ENCODE data around the gene TMEM150A. TPM values are rescaled to one million over a fixed set of nuclear protein-coding genes. Genes with fewer than 3 reads are reported as not detected.
A peak's percentile ranks its signal among the peaks of the same experiment; 100 is the strongest.
"Not testable (repeated sequence)": the region's sequence is repeated elsewhere in the genome, so short reads cannot be mapped to it uniquely, and the experiment has no call there.

Gene TMEM150A
- total RNA-seq, 4 donors from 2014 or later = 5.8 to 13.7 (median 9.5) TPM

DNA sequence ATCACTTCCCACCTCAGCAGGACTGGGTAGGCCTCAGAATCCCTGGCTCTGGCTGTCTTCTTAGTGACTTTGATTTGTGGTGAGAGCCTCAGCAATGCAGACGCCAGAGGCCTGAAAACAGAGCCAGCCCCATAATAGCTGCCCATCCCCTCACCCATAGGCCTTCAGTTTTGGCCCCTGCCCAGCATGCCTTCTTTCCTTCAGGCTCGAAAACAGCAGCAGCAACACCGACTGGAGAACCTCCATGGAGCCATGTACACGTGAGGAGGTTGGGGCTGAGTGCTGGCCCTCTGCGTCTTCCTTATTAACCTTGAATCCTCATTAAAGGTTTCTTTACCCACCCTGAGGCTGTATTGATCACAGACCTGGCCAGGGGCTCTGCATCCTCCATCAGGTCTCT is 5.3 kb downstream of the TMEM150A start:
- intact Hi-C loops (cut with DNase I; ENCODE audit: low total_unique reads) = no loop called here
- DNase-seq (ENCODE audit: low spot score in 2 of 2) = no peak
- no peak overlapping the region for H3K4me3 ChIP-seq (ENCODE audit: low read depth, poor library complexity, severe bottlenecking)
- 81 to 86% methylated on average over 5 of the region's 5 CpGs for WGBS, 2 donors
- TF ChIP-seq POLR2A (IDR thresholded peaks at IDR 0.05) = no peak
- TF ChIP-seq, protein P1, sequence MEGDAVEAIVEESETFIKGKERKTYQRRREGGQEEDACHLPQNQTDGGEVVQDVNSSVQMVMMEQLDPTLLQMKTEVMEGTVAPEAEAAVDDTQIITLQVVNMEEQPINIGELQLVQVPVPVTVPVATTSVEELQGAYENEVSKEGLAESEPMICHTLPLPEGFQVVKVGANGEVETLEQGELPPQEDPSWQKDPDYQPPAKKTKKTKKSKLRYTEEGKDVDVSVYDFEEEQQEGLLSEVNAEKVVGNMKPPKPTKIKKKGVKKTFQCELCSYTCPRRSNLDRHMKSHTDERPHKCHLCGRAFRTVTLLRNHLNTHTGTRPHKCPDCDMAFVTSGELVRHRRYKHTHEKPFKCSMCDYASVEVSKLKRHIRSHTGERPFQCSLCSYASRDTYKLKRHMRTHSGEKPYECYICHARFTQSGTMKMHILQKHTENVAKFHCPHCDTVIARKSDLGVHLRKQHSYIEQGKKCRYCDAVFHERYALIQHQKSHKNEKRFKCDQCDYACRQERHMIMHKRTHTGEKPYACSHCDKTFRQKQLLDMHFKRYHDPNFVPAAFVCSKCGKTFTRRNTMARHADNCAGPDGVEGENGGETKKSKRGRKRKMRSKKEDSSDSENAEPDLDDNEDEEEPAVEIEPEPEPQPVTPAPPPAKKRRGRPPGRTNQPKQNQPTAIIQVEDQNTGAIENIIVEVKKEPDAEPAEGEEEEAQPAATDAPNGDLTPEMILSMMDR (IDR thresholded peaks at IDR 0.05) = no peak

DNA sequence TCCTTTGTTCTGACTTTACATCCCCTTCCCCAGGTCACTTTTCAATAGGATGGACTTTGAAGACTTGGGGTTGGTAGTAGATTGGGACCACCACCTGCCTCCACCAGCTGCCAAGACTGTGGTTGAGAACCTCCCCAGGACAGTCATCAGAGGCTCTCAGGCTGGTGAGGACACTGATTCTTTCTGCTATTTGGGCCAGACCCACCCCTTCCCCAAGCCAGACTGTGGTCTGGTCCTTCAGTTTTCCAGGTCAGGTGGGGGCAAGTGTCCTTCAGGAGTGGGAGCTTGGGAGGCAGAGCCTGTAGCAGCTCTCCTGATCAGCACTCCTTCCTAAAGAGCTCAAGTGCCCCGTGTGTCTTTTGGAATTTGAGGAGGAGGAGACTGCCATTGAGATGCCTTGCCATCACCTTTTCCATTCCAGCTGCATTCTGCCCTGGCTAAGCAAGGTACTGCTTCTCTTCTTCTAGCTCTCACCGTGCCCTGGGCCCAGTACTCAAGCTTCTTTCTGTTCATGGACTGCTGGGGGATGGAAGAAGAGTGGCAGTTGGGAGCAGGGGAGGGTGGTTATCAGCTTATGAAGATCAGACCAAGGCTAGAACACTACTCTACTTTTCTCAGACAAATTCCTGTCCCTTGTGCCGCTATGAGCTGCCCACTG is 5.9 kb downstream of the TMEM150A start:
- no peak overlapping the region for H3K4me3 ChIP-seq (ENCODE audit: low read depth, poor library complexity, severe bottlenecking)
- intact Hi-C loops (cut with DNase I; ENCODE audit: low total_unique reads) = no loop called here
- 74 to 76% methylated on average over 3 of the region's 3 CpGs for WGBS, 2 donors
- TF ChIP-seq, protein P1 (IDR thresholded peaks at IDR 0.05) = no peak
- no peak for TF ChIP-seq POLR2A (IDR thresholded peaks at IDR 0.05)
- DNase-seq (ENCODE audit: low spot score in 2 of 2) = no peak

DNA sequence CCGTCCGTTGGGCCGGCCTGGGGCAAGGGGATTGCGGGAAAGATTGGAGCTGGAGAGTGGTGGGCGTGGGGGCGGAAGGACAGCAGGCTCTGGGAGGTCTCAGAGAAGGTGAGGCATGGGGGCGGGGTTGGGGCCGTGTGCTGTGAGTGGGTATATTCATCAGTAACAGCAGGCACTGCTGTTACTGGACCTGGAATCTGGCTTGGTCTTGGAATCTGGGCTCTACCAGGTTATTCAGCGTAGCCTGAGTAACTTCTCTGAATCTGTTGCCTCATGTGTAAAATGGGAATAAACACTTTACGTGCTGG is 6.5 kb downstream of the TMEM150A start:
- WGBS, 2 donors = 0 to 1% methylated on average over 10 of the region's 10 CpGs
- H3K4me3 ChIP-seq (ENCODE audit: low read depth, poor library complexity, severe bottlenecking) = peak overlapping the region; percentile 81
- no peak for DNase-seq (ENCODE audit: low spot score in 2 of 2)
- no peak for TF ChIP-seq POLR2A (IDR thresholded peaks at IDR 0.05)
- intact Hi-C loops (cut with DNase I; ENCODE audit: low total_unique reads) = no loop called here

DNA sequence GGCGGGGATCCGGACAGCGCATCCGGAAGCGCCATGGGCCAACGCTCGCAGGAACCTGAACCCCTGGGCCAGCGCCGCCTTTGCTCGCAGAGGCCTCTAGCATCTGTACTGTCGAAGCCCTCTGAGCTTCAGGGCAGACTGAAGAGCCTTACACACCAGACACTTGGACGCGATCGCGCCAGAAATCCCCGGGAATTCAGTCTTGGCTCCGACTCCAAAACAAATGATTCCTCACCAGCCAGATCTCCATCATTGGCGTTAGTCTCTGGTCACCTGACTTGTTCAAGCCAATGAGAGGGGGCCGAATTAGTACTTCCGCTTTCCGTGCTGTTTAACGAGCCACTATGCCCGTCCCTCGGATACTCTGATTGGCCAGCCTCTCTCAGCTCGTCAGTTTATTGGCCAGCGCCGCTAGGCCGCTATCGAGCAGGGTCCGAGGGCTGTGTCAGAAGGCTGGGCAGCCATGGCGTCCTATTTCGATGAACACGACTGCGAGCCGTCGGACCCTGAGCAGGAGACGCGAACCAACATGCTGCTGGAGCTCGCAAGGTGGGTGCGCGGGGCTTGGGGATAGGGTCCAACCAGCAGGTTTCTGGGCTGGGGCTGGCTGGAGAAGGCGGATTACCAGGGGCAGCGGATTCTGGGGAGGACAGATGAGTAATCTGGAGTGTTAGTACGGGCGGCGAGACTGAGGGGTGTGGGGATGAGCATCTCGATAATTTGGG is 7.0 kb downstream of the TMEM150A start, which contains the start of gene RNF181:
Gene RNF181 (plus strand): TSS at position 445 of the 725 bp plus-strand sequence. CDS start 19 bp downstream, at position 464.
- intact Hi-C loops (cut with DNase I; ENCODE audit: low total_unique reads) = no loop called here
- peak in 1 of 2 donors; percentile 43 for TF ChIP-seq POLR2A (IDR thresholded peaks at IDR 0.05)
- TF ChIP-seq, protein P1 (IDR thresholded peaks at IDR 0.05) = no peak
- peak; percentile 99 for DNase-seq (ENCODE audit: low spot score in 2 of 2)
- H3K4me3 ChIP-seq (ENCODE audit: low read depth, poor library complexity, severe bottlenecking) = peak within 1 kb of the TSS; percentile 81
- 0 to 1% methylated on average over 41 to 47 of the region's 47 CpGs for WGBS, 2 donors

DNA sequence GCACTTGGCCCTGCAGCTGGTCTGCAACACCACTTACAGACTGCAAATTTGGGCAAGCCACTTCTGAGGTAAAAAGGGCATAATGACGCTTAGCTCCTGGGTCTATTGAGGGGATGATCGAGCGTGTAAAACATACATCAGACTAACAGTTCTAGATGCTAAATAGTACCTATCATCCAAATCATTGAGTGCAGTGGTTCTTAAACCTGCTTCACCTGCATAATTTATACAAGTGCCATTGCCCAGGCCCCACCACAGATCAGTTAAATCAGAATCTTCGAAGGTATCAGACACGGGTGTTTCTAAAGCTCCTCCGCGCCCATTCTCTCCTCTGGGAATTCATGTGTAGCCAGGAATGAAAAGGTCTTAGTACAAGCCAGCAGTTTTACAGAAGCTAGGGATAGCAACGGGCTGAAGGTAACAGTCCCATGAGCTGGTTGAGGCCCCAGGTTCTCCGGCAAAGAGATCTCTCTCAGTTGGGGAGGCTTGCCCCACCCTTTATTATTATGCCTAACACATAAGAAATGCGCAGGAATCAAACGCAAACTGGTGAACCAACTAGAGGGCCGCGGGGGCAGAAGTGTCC is 7.7 kb downstream of the TMEM150A start:
- peak overlapping the region; percentile 27 for H3K4me3 ChIP-seq (ENCODE audit: low read depth, poor library complexity, severe bottlenecking)
- no peak for DNase-seq (ENCODE audit: low spot score in 2 of 2)
- no peak for TF ChIP-seq POLR2A (IDR thresholded peaks at IDR 0.05)
- TF ChIP-seq, protein P1 (IDR thresholded peaks at IDR 0.05) = no peak
- intact Hi-C loops (cut with DNase I; ENCODE audit: low total_unique reads) = no loop called here
- 18% methylated on average over 13 of the region's 13 CpGs for WGBS, 2 donors

DNA sequence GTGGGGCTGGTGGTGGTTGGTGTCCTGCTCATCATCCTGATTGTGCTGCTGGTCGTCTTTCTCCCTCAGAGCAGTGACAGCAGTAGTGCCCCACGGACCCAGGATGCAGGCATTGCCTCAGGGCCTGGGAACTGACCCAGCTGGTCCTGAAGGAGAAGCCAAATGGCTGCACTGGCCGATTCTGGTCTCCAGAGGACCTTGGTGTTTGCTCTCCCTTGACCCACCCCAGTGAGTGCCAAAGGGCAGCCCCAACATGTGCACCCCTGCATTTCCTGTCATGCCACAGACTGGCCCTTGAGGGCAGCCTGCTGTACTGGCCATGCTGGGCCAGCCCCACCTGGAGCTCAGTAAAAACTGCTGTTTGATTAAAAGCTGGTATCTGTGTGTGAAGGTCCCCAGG is 9.5 kb downstream of the TMEM150A start:
- 52 to 64% methylated on average over 3 of the region's 3 CpGs for WGBS, 2 donors
- H3K4me3 ChIP-seq (ENCODE audit: low read depth, poor library complexity, severe bottlenecking) = no peak overlapping the region
- TF ChIP-seq, protein P1 (IDR thresholded peaks at IDR 0.05) = no peak
- no peak for TF ChIP-seq POLR2A (IDR thresholded peaks at IDR 0.05)
- intact Hi-C loops (cut with DNase I; ENCODE audit: low total_unique reads) = no loop called here
- DNase-seq (ENCODE audit: low spot score in 2 of 2) = no peak

DNA sequence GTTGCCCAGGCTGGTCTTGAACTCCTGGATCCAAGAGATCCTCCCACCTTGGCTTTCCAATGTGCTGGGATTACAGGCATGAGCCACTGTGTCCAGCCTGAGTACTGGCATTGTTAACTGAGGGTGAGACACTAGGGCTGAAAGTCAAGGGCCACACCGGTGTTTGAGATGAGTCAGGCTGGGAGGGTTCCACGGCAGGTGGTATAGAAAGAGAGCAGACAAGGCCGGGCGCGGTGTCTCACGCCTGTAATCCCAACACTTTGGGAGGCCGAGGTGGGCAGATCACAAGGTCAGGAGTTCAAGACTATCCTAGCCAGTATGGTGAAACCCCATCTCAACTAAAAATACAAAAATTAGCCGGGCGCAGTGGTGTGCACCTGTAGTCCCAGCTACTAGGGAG is 10.2 kb downstream of the TMEM150A start:
- WGBS, 2 donors = 90 to 93% methylated on average over 9 of the region's 9 CpGs
- DNase-seq (ENCODE audit: low spot score in 2 of 2); intact Hi-C loops (cut with DNase I; ENCODE audit: low total_unique reads); H3K4me3 ChIP-seq (ENCODE audit: low read depth, poor library complexity, severe bottlenecking): not testable (repeated sequence)
